Superior temporal gyrus (tissue), 1 donor: Measurements from ENCODE around the gene FBXW4.
A peak's percentile ranks its signal among the peaks of the same experiment; 100 is the strongest.

Source experiments
- DNase-seq: peaks from one replicate; pipeline ENCODE4 v3.0.0-alpha.2; 2016; ENCODE audit errors: extremely low spot score

FBXW4 gene

GRCh38 chr10:101696632-101697031 is 1.7 kb upstream of the FBXW4 start:
- no peak for DNase-seq

DNA sequence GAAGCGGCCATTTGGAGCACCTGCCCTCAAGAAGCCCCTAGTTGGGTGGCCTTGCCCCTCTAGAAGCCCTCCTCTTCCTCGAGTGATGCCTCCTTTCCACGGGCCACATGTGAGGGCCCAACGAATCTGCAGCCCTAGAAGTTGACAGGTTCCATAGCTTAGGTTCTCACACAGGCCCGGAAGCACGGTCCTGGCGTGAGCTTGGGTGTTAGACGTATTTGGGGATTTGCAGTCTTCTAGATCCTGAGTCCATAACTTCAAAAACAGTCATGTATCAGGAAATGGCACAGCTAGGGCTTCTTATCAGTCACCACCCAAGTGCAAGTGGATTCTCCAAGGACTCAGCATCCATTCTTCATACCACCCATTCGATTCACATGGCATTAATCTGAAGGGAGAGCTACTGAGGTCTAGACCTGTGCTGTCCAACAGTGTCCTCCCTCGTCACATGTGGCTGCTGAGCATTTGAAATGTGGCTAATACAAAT is 477 bp upstream of the FBXW4 start:
- DNase-seq = no peak

DNA sequence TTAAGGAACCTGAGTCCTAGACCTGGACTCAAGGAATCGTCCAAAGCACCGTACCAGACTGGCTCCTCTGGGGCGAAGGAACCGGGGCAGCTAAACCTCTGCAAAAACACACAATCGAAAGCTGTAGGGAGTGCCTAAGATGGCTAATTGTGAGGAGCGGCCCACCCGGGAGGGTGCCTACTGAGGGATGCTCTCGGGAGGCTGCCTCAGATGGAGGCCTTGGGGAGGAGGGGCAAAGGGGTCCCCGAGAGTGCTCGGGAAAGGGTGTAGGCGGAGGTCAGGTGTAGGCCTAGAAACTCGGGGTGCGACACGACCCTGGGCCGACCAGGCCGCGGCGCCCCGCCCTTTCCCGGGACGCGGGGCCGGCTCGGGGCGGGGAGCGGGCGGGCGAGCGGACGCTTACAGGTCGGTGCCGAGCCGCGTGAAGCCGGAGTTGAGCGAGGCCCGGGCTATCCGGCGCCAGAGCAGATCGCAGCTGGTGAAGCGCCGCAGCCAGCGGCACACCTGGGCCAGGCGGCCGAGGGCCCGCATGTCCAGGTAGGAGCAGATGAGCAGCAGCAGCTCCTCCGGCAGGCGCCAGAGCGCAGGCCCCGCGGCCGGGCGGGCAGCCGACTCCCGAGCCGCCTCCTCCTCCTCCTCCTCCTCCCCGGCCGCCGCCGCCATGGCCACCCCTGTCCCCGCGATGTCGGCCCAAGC is 844 bp downstream of the FBXW4 start:
- DNase-seq = peak; percentile 52

- peak; percentile 29 for DNase-seq
These were observed 1.4 kb downstream of the FBXW4 start for GRCh38 chr10:101693651-101693977.

DNA sequence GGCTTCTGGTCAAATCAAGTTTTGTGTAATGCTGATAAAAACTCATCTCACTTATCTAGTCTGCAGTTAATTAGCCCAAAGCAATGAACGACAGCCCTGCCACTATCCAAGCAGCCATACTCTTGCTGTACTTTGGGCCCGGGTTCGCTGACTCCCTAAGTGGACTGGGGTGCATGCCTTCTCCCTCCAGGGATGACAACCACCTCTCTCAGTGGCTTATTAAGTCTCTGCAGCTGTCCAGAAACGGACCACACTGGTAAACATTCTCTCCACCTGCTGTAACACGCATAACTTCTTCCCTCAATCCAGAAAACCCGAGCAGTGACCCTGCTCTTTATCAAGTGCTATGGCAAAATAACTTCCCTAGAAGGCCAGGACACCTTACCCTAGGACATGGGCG is 3.9 kb downstream of the FBXW4 start:
- DNase-seq = no peak

DNA sequence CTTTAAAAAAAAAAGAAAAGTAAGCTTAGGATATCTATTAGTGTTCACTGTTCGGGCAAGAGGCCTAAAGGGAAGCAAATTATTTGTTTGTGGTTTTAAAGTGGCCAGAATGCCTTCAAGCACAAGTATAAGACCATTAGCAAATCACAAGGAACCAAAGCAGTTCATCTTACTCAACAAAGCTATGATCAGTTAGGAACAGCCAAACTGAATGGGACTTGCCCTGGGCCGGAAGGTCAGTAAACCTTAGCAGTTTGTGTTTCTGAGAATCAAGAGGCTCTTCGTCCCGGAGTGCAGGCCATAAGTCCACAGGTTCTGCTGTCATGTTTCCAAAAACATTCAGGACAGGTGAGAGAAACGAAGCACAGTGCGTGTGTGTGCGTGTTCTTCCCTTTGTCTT is 4.5 kb downstream of the FBXW4 start:
- no peak for DNase-seq

- no peak for DNase-seq
These were observed 7.8 kb downstream of the FBXW4 start for GRCh38 chr10:101687071-101687658.

DNA sequence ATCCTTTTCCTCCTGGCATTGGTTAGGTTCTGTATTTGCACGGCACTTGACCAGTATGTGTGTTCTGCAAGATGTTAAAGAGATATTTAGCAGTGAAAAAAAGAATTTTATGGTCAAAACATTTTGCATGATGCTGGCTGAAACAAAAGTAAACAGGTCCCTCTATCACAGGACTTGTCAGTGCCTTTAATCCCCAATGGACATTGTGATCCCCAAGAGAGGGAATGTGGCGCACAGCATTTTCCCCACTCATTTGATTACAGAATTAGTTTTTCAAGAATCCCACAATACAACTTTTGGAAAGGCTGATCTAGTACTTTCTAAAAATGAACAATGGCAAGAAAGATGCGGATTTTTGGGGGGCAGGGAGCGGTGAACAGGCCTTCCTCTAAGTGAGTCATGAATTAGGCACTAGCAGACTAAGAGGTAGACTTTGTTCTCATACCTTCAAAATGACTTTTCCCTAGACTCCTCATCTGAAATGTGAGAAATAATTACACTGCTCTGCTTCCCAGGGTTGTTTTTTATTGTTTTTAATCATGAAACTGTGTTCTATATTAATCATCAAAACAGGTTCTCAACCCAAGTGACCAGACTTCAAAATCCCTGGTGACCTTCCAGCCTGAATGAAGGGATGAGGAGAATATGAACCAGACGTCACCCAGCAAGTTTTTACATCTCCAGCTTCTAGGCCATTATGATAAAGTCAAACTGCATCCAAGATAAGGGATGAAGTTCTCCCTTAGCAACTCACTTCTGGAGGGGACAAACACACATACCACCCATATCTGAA is 8.6 kb downstream of the FBXW4 start:
- DNase-seq = no peak

DNA sequence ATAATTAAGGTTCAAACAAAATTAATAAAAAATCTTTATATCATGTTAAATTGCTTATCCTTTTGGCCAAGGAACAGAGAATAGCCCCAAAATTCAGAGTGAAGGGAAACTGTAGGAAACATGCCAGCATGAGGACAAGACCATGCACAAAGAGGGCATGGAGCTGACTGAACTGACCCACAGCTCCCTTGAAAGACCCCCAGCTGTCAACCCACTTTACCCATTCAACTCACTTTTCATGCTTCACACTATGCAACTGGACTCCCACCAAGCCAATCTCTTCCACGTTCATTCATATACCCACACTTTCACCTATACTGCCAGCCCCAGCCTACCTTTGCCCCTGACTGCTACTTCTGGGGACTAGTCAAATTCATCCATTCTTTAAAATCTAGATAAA is 10.2 kb downstream of the FBXW4 start:
- DNase-seq = no peak

DNA sequence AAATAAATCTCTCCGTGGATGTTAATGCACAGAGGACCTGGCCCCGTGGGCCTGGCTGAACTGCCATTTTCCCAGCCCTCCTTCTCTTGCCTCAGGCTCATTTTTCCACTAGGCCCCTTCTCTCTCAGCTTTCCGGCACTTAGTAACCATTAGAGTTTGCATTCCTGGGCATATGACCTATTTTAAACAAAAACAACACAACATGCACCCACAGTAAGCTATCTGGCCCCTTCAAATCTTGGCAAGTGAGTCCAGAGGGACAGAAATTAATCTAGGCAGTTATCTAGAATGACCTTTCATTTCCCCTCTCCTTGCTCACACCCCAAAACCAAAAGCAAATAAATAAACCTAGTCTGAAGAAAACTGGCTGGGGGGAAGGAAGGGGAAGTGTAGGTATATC is 11.7 kb downstream of the FBXW4 start:
- DNase-seq = no peak

DNA sequence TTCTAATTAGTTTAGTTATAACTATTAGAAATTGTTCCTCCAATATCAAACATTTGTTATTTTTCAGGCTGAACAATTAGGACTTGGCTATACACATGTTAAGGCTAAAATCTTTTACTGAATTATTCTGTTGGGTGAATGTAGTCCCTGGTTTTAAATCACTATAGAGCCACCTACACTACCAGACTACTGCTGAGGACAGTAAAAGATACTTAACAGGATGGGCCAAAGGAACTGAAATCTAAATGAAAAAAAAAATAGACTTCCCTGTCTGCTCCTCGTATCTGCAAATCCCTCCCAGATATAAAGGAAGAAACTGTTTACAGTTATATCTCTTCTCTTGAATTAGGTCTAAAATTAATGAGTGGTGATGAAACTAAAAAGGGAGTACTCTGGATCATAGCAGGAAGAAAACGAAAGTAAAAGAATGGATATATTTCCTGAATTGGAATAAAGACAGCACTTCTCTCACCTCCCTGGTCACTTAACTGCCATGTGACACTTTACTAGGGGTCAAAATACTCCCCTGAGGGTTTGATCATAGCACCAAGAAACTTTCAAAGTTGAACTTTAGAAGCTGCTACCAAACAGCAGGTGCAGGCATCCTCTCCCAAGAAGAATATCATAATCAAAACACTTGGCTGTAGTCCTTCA is 12.7 kb downstream of the FBXW4 start:
- DNase-seq = no peak

GRCh38 chr10:101676565-101676964 is 18.4 kb downstream of the FBXW4 start:
- DNase-seq = no peak

DNA sequence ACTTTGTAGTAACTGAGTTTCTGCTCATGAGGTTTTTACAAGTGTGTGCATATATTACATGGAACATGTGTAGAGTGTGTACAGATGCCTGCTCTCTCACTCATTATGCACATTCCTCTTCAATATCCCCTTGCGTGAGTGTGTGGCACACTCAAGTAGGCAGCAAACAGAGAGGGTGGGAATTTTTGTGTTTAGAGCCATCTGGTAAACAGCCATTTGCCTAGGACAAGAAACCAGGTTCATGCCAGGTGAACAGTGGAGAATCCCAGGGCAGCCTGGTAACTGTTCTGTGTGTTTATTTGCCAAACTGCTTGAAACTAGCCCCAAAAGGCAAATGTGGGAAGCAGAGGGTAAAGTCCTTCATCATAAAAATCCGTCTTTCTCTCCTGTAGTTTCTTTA is 19.9 kb downstream of the FBXW4 start:
- DNase-seq = no peak

DNA sequence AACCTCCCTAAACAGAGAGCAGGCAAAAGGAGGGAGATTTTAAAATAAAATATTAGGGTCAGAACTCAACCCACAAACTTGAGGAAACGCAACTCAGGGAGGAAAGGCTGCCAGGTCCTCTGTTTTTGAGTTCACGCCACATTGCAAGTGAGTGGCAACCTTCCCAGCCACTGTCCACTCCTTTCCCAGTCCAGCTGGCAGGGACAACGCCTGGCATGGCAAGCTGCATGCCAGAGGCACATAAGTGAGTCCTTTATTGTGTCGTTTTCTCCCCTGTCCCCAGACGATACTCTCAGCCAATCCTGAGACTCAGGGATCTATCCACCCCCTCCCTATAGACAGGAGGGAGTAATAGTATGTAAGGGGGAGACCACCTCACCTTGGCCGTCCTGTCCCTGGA is 22.4 kb downstream of the FBXW4 start:
- DNase-seq = peak; percentile 28

- DNase-seq = no peak
These were observed 23.5 kb downstream of the FBXW4 start for GRCh38 chr10:101671453-101671852.

- no peak for DNase-seq
These were observed 24.3 kb downstream of the FBXW4 start for GRCh38 chr10:101670635-101671034.

DNA sequence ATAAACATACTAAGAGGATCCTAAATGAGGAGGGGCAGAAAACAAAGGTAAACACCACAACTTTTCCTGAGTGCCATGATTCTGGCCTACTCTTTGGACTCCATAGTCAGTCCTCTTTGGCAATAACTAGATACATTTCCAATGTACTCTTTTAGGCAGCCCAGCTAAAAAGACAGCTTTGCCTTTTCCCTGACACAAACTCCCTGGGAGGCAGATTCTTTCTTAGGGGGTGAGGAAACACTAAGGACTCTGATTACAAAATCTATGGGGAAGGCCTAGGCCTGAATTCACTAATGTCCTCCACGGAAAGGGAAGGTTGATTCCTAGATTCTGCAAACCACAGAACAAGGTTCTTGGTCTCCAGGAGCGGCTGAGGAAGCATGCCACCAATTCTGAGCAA is 25.8 kb downstream of the FBXW4 start:
- no peak for DNase-seq

- DNase-seq = no peak
These were observed 26.4 kb downstream of the FBXW4 start for GRCh38 chr10:101668566-101668965.

DNA sequence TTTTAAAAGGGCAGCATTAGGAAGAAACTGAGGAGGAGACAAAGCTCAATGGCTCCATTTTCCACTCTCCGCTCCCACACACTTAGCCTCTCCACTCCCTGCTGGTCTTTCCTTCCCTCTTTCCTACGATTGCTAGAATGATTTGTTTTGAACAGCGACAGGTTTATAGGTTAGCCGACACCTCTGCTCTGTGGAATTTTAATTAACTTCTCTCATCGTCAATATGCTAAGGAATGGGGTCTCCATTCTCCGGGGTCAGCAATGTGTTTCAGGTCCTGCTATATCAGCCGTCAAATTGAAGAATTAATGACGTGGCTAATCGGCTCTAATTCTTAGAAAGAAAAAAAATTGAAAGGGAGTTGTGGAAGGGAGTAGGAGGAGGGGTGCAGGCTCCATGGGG is 28.9 kb downstream of the FBXW4 start:
- no peak for DNase-seq

GRCh38 chr10:101663097-101663496 is 31.9 kb downstream of the FBXW4 start:
- DNase-seq = no peak

DNA sequence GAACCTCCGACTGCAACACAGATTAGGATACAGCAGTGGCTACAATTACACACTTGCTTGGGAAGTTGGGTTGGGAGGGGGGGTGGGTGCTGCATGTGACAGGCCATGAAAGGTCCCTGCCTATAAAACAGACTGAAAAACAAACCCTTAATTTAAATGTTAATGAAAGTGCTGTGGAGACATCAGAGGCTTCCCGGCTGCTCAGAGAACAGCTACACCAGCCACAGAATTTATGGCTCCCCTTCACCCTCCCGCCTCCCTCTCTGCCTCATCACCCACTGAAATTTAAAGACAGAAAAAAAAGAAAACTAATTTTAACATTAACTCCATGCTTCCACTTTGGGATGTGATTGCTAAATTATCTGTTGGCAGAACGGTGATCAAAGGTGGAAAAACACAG is 34.7 kb downstream of the FBXW4 start:
- no peak for DNase-seq

DNA sequence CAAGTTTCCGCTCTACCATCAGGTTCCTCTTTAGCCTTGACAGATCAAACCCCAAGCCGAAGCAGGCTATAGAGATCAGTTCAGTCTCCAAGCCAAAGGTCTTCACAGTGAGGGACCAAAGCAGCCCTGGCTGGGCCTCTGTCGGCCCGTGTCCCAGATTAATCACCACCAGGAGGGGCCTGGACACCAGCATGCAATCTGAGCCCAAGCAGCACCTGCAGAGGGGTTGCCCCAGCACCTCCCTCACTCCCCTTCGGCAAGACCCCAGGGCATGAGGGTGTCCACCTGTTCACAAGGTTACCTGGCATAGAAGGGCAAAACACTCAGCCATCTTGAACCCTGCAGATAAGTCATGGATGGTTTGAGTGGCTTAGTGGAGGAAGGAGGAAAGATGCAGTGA is 36.0 kb downstream of the FBXW4 start:
- no peak for DNase-seq

- no peak for DNase-seq
These were observed 38.1 kb downstream of the FBXW4 start for GRCh38 chr10:101656890-101657289.
